ENCODE measurements around the gene NRG3.

NRG3 gene

GRCh38 chr10:81866753-81867152, 8.2 kb upstream of the NRG3 start:
- TF ChIP-seq MEIS1 (CRISPR knock-in tag; IDR thresholded peaks at IDR 0.05; ENCODE audit: borderline replicate concordance) (peak; percentile 94), ZBTB6 (tag by site-specific recombination; IDR thresholded peaks at IDR 0.05) (no peak), TRIM28 (IDR thresholded peaks at IDR 0.05; ENCODE audit: borderline replicate concordance, low read length) (peak; percentile 87)
- no peaks in the 10 kb centered on the region for H3K9me3 ChIP-seq (ENCODE audit: control insufficient read depth, insufficient read depth, low read depth, low read length)
- CTCF ChIA-PET, result no interaction called here
- POLR2A ChIA-PET, result no interaction called here
- H3K4me1 ChIP-seq (ENCODE audit: control insufficient read depth, insufficient read depth, low read length), result peaks cover 9% of the 10 kb centered on the region
- no peaks in the 10 kb centered on the region for H3K36me3 ChIP-seq (ENCODE audit: control insufficient read depth in 2 of 2, insufficient read depth in 1 of 2, low read length in 2 of 2)
- no peak overlapping the region for H3K27ac ChIP-seq (ENCODE audit: extremely low read depth, low read depth, low read length)
- H3K4me3 ChIP-seq (ENCODE audit: low read depth, low read length), result no peak overlapping the region

GRCh38 chr10:81870472-81870871, 4.5 kb upstream of the NRG3 start:
- Histone ChIP-seq H3K4me1 (ENCODE audit: control insufficient read depth, insufficient read depth, low read length) (peaks cover 18% of the 10 kb centered on the region), H3K9me3 (ENCODE audit: control insufficient read depth, insufficient read depth, low read depth, low read length) (no peaks in the 10 kb centered on the region), H3K27ac (ENCODE audit: extremely low read depth, low read depth, low read length) (no peak overlapping the region), H3K36me3 (ENCODE audit: control insufficient read depth in 2 of 2, insufficient read depth in 1 of 2, low read length in 2 of 2) (no peaks in the 10 kb centered on the region), H3K4me3 (ENCODE audit: low read depth, low read length) (no peak overlapping the region)
- no peak for TF ChIP-seq REST (tag by site-specific recombination; IDR thresholded peaks at IDR 0.05)
- no peak for TF ChIP-seq SP3 (tag by site-specific recombination; IDR thresholded peaks at IDR 0.05)
- TF ChIP-seq ZNF830 (tag by site-specific recombination; IDR thresholded peaks at IDR 0.05; ENCODE audit: low read depth), result no peak
- TF ChIP-seq ZNF623 (tag by site-specific recombination; IDR thresholded peaks at IDR 0.05), result no peak
- no peak for TF ChIP-seq ZNF704 (tag by site-specific recombination; IDR thresholded peaks at IDR 0.05)
- no peak for TF ChIP-seq ZSCAN4 (tag by site-specific recombination; IDR thresholded peaks at IDR 0.05)
- TF ChIP-seq ZNF239 (tag by site-specific recombination; IDR thresholded peaks at IDR 0.05), result no peak
- TF ChIP-seq ZNF354C (tag by site-specific recombination; IDR thresholded peaks at IDR 0.05; ENCODE audit: borderline replicate concordance, low read depth), result no peak
- no peak for TF ChIP-seq SCRT2 (tag by site-specific recombination; IDR thresholded peaks at IDR 0.05)
- TF ChIP-seq OVOL3 (tag by site-specific recombination; IDR thresholded peaks at IDR 0.05), result no peak
- TF ChIP-seq ZNF302 (tag by site-specific recombination; IDR thresholded peaks at IDR 0.05; ENCODE audit: low read depth), result no peak
- POLR2A ChIA-PET, result no interaction called here
- CTCF ChIA-PET, result interaction anchor here (0.7 kb wide), 1 partner anchor 29 kb away, joined by 3 read pairs; no protein-coding TSS in a partner anchor

GRCh38 chr10:81871558-81871957, 3.4 kb upstream of the NRG3 start:
- Histone ChIP-seq H3K4me3 (ENCODE audit: low read depth, low read length) (no peak overlapping the region), H3K27ac (ENCODE audit: extremely low read depth, low read depth, low read length) (no peak overlapping the region), H3K4me1 (ENCODE audit: control insufficient read depth, insufficient read depth, low read length) (peaks cover 16% of the 10 kb centered on the region), H3K9me3 (ENCODE audit: control insufficient read depth, insufficient read depth, low read depth, low read length) (no peaks in the 10 kb centered on the region), H3K36me3 (ENCODE audit: control insufficient read depth in 2 of 2, insufficient read depth in 1 of 2, low read length in 2 of 2) (no peaks in the 10 kb centered on the region)
- ChIA-PET CTCF (interaction anchor here (0.6 kb wide), 1 partner anchor 640 kb away, joined by 4 read pairs; no protein-coding TSS in a partner anchor), POLR2A (no interaction called here)
- TF ChIP-seq TRIM28 (IDR thresholded peaks at IDR 0.05; ENCODE audit: borderline replicate concordance, low read length) (peak; percentile 77), ZNF112 (tag by site-specific recombination; IDR thresholded peaks at IDR 0.05) (no peak)

Measured in HEK293 (cell line).